ELF-1 (cell line): ENCODE measurements around the gene ARIH2.

Experiments
- DNase-seq: peaks from one replicate; pipeline ENCODE4 v3.0.0-alpha.2; 2016; ENCODE audit warnings: low read depth, low spot score

Gene ARIH2

DNA sequence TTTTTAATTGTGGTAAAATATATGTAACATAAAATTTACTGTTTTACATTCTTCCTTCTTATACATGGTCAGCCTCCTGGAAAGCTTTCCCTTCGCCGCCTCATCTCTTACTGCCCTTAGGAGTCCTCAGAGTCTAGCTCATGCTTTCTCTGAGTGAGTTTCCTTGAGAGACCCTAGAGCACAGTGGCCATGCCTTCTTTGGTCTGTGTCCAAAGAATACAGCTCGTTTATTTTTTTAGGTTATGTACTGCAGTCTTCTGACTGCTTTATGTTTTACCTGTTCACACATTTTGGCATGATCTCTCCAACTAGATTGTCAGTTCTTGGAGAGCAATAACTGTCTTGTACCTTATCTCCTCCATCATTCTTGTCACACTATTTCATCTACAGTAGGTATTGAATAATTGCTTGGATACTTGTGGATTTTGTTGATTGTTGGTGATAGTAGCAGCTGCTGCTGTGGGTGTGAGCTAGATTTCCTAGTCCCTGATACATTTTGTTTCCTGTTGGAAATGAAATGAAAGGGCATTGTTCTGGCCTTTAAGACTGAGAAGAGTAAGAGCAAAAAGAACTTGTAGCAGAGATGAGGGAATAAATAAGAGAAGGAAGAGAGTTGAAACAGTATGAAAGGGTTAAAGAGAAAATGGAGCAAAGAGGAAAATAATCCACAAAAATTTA, 10.9 kb downstream of the ARIH2 start:
- no peak for DNase-seq

DNA sequence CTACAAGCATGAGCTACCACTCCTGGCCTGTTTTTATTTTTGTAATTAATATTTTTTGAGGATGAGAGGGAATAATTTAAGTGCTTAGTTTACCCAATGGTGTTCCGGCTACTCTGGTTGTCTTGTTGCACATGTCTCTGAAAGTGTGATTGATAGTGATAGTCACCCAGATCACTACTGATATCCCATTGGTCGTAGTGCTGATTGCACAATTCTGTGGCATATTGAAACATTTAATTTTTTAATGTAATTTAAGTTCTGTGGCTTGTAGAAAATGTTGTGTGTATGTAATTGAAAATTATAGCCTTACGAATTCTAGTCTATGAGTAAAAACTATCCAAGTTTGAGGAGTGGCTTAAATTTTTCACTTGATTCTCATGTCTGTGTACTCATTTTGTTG, 11.9 kb downstream of the ARIH2 start:
- no peak for DNase-seq

DNA sequence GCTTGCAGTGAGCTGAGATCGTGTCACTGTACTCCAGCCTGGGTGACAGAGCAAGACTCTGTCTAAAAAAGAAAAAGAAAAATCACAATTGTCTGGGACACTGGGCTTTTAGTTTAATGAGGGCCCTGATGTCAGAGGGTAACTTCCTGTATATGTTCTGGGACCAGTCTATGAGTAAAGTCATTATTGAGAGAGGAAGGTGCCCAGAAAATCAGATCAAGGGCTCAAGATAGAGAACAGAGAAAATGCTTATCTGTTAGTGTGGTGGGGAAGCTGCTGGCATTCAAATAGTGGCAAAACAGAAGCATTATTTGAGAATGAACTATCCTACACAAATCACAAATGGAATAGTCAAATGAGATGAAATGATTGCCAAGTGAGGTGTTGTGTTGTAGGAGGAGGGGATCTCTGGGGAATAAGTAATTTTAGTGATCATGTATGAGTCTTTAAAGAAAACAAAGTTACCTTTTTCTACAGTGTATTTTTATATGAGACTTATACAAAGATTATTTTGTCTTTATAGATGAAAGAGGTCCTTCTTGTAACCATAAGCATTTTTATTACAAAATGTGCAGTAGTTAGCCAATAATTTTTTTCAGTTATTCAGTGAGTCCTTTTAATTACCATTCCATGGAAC, 13.4 kb downstream of the ARIH2 start:
- DNase-seq = no peak

DNA sequence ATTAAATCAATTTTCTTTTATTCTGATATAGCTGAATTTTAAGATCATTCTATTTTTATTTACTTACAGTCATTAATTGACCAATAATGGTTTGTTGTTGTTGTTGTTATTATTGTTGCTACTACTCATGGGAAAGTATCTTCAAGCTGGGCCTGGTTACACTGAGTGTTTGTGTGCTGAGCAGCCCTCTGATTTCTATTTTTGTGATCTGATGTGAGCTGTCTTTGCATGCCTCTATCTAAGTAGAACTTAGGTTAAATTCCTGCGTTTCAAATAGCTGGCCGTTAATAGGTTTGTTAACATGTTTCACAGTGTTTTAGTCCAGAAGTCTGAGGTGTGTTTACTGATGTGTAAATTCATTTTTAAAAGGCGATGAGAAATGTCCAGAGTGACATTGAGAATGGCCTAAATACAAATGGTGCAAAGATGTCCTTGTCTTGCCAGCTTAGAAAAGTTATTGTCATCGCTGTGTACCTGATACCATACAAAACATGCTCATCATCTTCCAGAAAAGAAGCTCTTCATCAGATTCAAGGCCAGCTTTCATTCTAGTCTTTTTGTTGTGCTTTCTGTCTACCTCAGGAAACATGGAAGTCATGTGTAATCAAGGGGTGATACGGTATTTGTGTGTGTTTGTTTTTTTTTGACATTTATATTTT, 15.8 kb downstream of the ARIH2 start:
- no peak for DNase-seq

DNA sequence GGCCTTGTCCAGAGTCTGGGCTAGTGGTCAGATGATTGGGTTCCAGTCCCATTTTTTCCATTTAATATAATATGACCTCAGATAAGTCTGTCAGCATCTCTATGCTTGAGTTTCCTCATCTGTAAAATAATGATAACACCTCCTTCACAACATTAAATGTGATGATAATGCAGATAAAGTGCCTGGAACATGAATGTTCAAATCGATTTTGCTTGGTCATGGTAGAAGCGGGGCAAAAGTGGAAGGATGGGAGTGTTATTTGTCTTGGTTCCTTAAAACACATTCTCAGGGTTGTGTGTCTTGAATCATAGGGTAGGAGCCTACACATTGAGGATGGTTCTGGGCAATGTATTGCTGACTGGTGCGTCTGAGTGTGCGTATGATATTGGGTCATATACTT, 16.9 kb downstream of the ARIH2 start:
- no peak for DNase-seq

DNA sequence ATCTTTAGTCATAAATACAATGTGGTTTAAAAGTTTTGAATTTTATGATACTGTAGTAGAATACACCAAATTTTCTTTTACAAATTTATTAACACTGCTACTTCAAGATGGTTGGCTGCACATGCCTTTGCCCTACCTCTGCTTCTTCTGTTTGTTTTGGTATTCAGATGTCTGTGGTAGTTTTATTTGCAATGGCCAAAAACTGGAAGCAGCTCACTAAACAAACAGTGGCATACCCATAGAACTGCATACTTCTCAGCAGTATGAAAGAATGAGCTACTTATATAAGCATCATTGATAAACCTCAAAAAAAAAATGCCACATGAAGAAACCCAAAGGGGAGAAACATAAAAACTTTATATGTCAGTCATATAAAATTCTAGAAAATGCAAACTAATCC, 19.5 kb downstream of the ARIH2 start:
- DNase-seq = no peak

DNA sequence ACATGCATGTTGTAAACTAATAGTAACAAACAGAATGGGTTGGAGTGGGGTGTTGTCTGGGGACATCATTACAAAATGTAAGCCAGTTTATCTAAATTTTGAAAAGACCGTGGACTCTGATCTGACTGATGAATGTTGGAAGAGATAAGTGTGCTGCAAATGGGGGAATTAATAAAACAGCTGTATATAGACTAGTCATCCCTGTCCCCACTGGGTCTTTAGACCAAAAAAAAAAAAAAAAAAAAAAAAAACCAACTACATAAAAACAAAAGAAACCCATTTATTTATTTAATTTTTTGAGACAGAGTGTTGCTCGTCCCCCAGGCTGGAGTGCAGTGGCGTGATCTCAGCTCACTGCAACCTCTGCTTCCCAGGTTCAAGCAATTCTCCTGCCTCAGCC, 20.0 kb downstream of the ARIH2 start:
- DNase-seq = no peak

DNA sequence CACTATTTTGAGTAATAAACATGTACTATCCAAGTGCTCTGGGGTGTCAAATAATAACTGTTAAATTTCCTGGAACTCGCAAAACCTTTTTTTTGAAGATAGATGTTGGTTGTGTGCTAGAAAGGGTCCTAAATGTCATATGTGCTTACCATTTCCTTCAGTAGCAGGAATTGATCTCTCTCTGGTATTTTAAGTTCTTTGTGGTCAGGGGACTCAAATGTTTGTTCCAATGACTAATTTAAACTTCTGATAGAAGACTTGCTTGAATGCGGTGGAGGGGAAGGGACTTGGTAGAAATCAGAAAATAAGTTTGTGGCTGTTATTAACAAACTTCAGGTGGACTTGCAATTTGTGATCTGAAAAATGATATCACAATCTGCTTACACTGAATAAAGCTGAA, 26.8 kb downstream of the ARIH2 start:
- no peak for DNase-seq

DNA sequence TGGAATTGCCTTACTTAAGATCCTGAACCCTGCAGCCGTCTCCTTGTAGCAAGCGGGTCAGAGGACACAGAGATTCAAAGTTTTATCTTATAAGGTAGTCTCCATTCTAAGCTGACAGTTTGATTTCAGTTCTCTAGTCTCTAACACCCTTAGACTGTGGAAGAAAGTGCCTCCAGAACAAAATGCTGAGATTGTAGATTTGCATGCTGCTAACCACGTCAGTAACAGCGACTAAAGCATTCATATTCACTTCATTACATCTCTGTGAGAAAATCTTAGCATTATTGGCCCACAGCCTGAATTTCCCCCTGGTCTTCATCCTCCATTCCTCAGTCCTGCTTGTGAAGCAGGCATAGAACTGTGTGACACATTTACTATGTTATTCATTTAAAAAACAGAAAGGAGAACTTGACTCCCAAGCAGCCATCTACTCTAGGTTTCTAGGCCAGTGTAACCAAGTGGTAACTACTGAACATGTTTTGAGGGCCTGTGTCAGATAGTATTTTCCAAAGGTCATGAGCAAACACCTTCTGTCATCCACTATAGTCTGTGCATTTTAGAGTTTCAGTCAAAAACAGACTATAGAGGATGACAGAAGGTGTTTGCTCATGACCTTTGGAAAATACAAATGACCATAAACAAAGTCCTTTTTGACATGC, 27.4 kb downstream of the ARIH2 start:
- DNase-seq = no peak

DNA sequence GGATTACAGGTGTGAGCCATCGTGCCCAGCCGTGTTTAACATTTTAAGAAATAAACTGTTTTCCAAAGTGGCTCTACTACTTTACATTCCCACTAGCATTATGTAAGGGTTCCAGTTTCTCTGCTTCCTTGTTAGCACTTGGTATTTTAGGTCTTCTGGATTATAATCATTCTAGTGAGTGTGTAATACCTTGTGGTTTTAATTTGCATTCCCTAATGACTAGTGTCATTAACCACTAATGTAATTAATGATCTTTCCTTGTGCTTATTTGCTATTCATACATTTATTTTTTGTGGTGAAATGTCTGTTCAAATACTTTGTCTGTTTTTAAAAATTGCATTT, 30.7 kb downstream of the ARIH2 start:
- no peak for DNase-seq

DNA sequence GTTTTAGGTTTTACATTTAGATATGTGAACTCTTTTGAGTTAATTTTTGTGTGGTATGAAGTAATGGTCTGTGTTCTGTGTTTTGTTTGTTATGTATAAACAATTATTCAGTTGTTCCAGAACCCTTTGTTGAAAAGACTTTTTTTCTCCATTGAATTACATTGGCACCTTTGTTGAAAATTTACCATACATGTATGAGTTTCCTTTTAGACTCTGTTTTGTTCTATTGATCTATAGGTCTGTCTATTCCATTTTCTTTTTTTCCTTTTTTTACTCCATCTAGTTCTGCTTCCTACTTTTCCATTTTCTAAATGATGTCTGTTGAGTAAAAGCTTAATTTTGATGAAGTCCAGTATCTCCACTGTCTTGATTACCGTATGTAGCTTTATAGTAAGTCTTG, 31.4 kb downstream of the ARIH2 start:
- no peak for DNase-seq

DNA sequence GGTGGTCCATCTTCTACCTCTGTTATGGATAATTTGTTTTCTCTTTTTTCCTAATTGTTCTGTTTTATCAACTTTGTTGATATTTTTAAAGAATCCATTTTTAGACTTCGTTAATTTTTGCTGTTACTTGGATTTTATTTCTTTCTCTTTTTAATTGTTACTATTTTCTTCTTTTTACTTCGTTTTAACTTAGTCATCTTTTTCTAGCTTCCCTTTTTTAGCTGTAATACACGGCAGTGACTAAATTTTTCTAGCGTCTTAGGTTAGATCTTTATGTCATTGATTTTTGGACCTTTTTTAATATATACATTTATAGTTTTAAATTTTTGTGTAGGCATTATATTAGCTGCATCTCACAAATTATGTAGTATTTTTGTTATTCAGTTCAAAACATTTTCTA, 33.1 kb downstream of the ARIH2 start:
- no peak for DNase-seq

DNA sequence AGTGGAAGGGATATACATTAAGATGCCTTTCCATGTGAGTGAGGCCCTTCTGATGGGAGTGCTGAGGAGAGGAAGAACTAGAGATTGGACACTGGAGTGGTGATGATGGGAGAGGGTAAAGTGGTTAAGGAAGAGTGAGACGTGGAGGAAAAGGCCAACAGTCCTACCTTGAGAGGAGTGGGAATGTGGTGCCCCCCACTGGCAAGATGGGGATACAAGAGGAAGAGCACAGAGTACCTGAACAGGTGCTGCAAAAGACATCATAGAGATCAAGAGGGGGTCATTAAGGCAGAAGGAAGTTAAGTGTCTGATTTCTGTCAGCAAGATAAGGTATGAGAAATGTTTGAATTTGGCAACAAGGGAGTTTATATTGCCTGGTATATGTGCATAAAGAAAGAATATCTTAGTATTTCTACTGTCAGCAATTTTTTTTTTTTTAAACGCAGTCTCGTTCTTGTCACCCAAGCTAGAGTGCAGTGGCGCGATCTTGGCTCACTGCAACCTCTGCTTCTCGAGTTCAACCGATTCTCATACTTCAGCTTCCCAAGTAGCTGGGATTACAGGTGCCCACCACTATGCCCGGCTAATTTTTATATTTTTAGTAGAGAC, 34.0 kb downstream of the ARIH2 start:
- peak; percentile 47 for DNase-seq

DNA sequence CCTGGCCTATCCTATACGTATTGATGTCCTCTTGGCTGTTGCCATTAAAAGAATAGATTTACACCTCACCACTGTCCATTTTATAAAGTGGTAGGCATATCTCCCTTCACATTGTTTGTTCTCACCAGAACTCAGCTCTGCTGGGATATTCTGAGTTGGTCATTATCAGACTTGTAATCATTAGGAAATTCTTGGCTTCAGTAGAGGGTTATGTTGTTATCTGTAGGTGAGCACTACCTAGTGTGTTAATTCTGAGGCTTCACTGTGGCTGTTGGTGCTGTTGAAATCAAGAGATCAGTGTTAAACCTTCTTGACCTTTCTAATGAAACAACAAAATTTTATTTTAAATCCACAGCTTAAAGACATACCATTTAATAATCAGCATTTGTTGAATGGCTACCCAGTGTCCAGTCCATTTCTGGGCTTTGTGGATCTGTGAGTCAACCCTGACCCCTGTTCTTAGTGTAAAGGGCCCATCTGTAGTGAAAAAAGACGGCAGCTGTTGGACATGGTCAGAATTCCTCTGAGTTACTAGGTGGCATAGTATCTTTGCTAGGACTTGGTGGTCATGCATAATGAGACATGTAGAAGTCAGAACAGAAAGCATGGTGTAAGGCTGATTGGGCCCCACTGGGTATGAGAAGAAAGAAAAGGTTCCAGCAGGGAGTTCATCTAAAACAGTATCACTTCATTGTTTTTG, 38.5 kb downstream of the ARIH2 start:
- DNase-seq = no peak

DNA sequence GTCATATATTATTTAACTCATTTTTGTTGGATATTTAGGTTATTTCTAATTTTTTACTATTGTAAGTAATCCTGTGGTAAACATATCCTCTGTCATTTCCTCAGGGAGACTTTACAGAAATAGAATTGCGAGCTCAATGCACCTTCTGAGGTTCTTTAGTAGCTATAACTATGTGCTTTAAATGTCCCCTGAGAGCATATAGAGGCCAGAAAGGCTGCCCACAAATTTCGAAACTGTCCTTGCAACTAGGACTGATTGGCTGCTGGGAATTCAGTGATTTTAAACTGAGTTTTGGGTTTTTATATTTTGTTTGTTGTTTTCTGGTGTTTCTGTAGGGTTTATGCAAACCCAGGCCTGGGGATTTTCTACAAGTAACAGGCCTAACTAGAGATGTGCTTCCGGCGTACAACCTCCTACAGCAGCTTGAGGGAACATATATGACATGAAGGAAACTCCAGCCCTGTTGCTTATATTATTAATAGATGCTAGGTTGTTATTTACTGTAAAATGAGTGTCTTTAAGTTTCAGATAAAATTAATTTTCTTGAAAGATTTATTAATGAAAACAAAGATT, 42.3 kb downstream of the ARIH2 start:
- DNase-seq = no peak

DNA sequence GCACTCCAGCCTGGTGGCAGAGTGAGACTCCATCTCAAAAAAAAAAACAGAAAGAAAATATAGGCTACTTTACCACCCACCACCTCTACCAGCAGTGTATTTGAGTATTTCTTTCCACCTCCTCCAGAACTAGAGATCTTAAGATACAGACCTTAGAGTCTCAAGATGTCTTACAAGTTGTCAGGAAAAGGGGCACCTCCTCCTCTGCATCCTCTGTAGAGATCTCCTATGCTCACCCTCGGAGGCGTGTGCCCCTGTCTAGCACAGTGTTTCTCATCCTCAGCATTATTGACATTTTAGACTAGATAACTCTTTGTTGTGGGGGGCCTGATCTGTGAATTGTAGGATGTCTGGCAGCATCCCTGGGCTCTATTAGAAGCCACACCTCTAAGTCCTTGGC, 43.7 kb downstream of the ARIH2 start:
- DNase-seq = no peak

DNA sequence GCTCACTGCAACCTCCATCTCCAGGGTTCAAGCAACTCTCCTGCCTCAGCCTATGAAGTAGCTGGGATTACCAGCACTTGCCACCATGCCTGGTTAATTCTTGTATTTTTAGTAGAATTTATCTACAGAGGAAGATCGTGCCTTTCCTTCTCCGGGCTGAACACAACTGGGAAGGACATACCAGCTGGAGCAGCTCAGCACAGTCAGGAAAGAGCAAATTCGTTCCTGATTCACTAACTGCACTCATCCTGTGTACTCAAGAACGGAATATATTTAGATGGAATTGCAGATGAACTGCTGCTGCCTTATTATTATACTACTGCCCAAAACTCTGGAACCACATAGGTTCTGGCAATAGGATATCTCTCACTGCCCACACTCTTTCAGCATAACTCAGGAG, 44.3 kb downstream of the ARIH2 start:
- DNase-seq = no peak

DNA sequence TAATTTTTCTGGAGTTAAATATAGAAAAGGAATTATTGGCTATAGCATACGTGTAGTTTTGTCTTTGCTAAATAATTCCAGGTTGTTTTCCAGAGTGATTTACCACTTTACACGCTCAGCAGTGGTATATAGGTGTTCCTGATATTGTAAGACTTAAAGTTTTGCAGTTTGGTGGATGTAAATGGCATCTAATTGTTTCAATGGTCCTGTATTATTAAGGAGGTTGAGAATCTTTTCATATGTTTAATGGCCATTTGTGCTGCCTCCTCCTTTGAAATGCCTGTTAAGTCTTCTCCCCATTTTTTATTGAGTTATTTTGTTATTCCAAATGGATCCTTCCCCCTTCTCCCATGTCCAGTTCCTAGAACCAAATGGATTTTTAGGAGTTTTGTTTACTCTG, 44.9 kb downstream of the ARIH2 start:
- DNase-seq = no peak

DNA sequence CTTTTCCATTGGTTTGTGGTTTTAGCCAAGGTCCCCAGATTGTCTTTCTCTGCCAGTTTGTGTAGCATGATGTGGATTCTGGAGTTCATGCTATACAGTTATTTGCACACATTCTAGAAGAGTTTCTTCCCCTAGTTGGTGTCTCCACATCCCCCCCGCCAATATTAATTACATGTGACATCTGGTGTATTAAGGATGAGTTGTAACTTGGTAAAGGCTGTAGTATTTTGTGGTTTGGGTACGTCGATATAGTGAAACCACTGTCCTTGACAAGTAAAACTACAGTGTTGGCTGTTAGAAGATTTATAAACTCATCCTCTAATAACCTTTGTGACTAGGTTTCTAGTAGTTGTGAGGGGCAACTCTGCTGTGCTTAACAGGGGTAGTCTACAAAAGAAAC, 47.7 kb downstream of the ARIH2 start:
- no peak for DNase-seq

DNA sequence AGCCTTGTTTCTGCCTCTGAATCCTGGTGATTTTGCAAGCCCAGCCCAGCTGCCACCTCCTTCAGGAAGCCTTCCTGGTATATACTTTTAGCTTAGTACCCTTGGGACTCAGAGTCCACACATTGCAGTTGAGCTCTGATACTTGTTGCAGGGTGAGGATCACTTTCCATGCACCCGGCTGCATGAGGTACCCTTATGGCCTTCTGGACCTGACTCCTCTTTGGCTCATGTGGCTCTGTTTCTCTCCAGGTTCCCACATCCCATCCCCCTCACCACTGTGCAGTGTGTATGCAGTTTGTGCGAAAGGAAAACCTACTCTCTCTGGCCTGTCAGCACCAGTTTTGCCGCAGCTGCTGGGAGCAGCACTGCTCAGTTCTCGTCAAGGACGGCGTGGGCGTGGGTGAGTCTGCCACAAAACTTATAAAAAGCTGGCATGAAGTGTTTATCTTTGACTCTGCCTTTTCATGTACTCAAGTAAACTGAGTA, 48.3 kb downstream of the ARIH2 start:
- DNase-seq = no peak

DNA sequence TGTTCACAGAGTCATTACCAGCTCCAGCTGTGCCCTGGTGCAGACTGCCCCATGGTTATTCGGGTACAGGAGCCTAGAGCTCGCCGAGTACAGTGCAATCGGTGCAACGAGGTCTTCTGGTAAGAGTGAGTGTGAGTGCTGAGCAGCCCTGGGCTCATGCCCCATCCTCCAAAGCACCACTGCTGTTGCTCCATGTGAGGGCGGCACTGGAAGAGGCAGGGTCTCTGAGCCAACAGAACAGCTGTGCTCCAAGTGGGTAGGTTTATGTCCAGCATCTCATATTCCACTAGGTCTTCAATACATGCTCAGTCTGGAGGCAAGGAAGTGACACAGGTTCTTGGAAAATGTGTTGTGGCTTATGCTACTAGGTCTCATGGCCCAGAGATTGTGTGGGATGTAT, 51.9 kb downstream of the ARIH2 start:
- no peak for DNase-seq
